CD4-positive, alpha-beta memory T cell (primary cell): Measurements from ENCODE around the gene ADCY3. TPM values are rescaled to one million over a fixed set of nuclear protein-coding genes. Genes with fewer than 3 reads are reported as not detected.

Source experiments
- CTCF ChIA-PET: fragments of 350-600 bp; sonication (Branson Sonifier 250); formaldehyde crosslinking; loops from one replicate; lab custom pipeline; 2021; ENCODE audit warnings: inconsistent platforms; ENCODE audit not compliant: partially characterized antibody; lab: Charles Lee
- POLR2A ChIA-PET: fragments of 350-600 bp; sonication (Branson Sonifier 250); formaldehyde crosslinking; loops from one replicate; lab custom pipeline; 2021; ENCODE audit not compliant: partially characterized antibody; lab: Charles Lee
- DNase-seq, 5 donors: peaks; one replicate each; pipeline versions ENCODE4 v3.0.0 to v3.0.0-alpha.2; 2020 to 2022; ENCODE audit warnings: mixed read lengths in 1 of 5
- H3K27ac ChIP-seq: one replicate; pipeline ENCODE4 v1.7.0; 2013; ENCODE audit warnings: low read depth, low read length
- H3K27me3 ChIP-seq: 2 replicates; pipeline ENCODE4 v1.7.0; 2013; ENCODE audit warnings: mild to moderate bottlenecking, low read length, moderate library complexity; ENCODE audit not compliant: insufficient read depth
- H3K36me3 ChIP-seq: 2 replicates; pipeline ENCODE4 v1.7.0; 2013; ENCODE audit warnings: mild to moderate bottlenecking, low read length, moderate library complexity; ENCODE audit not compliant: insufficient read depth
- H3K4me1 ChIP-seq: 2 replicates; pipeline ENCODE4 v1.7.0; 2013; ENCODE audit warnings: mild to moderate bottlenecking, low read length, moderate library complexity; ENCODE audit not compliant: insufficient read depth
- H3K4me3 ChIP-seq, 2 donors: one replicate each; pipeline ENCODE4 v1.7.0; 2013; ENCODE audit warnings: low read length in 2 of 2, mild to moderate bottlenecking in 1 of 2
- H3K9me3 ChIP-seq, 2 donors: one replicate each; pipeline ENCODE4 v1.7.0; 2013; ENCODE audit warnings: low read length in 2 of 2, control low read depth in 1 of 2; ENCODE audit not compliant: control insufficient read depth in 1 of 2
- H3K27ac Mint-ChIP-seq, 7 donors: one replicate each; pipeline ENCODE4 v1.8.0; 2020 to 2021; ENCODE audit warnings: mixed read lengths in 7 of 7, mild to moderate bottlenecking in 6 of 7, inconsistent platforms in 3 of 7, moderate library complexity in 3 of 7
- H3K27me3 Mint-ChIP-seq, 2 donors: one replicate each; pipeline ENCODE4 v1.8.0; 2020 to 2021; ENCODE audit warnings: mixed read lengths in 2 of 2
- H3K36me3 Mint-ChIP-seq, 2 donors: one replicate each; pipeline ENCODE4 v1.8.0; 2020 to 2021; ENCODE audit warnings: mixed read lengths in 2 of 2, inconsistent platforms in 1 of 2, mild to moderate bottlenecking in 1 of 2
- H3K4me1 Mint-ChIP-seq, 4 donors: one replicate each; pipeline ENCODE4 v1.8.0; 2020 to 2021; ENCODE audit warnings: mixed read lengths in 4 of 4, mild to moderate bottlenecking in 1 of 4
- H3K4me3 Mint-ChIP-seq, 8 donors: one replicate each; pipeline ENCODE4 v1.8.0; 2020 to 2021; ENCODE audit warnings: mixed read lengths in 8 of 8, mild to moderate bottlenecking in 7 of 8, moderate library complexity in 6 of 8, inconsistent platforms in 3 of 8
- H3K9me3 Mint-ChIP-seq, 8 donors: one replicate each; pipeline ENCODE4 v1.8.0; 2020 to 2021; ENCODE audit warnings: mixed read lengths in 8 of 8, mild to moderate bottlenecking in 5 of 8, inconsistent platforms in 3 of 8, moderate library complexity in 1 of 8
- intact Hi-C: fragments of 100-400 bp; cut with micrococcal nuclease; formaldehyde crosslinking; loops from one replicate; pipeline ENCODE4 v1.15.1; 2023
- polyA plus RNA-seq, 2 donors: library from polyadenylated mRNA; unstranded; fragments of 300-500 nt; fragmentation: Illumina TruSeq; gene quantifications; one replicate each; pipeline ENCODE4 v1.2.3, GENCODE V29; 2021
- total RNA-seq, 2 experiments: library from RNA; stranded (reverse); gene quantifications; one replicate each; pipeline ENCODE4 v1.2.3, GENCODE V29; 2021

Gene ADCY3
- total and polyA plus RNA-seq, 4 experiments from 2014 or later, result 9.2 to 15.0 (median 14.8) TPM

DNA sequence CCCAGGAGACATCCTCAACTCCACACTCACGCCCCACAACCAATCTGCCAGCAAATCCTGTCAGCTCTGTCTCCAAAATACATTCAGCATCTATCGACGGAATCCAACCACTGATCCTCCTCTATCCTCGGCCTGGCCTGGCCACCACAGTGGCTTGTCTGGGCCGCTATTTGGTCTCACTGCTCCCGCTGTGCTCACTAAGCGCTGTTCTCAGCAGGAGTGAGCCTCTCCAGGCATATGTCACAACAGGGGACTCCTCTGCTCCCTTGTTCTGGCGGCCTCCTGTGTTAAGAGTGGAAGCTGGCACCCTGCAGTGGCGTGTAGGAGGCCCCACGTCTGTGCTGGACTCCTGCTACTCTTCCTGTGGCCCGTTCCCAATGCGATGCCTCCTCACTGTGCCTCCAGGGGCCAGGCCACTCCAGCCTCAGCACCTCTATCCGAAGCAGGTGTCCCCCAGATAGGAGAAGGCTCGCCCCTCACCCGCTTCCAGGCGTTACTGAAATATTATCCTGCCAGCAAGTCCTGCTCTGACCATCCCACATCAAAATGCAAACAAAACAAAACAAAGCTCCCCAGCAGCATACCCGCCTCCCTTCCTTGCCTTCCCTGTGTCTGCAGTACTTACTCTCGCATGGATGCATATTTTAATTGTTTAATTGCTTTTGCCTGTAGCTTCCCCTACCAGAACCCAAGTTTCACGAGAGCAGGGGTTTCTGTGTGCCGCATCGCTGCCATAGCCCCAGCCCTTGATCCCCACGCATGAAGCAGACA lies 86.9 kb downstream of the ADCY3 start:
- no peaks in the 10 kb centered on the region for H3K9me3 ChIP-seq
- H3K36me3 ChIP-seq, result peaks cover 2% of the 10 kb centered on the region
- Mint-ChIP-seq H3K9me3 (no peaks in the 10 kb centered on the region), H3K27me3 (no peaks in the 10 kb centered on the region), H3K27ac (no peak overlapping the region), H3K36me3 (peaks cover 10 to 41% of the 10 kb centered on the region in 2 donors), H3K4me3 (no peak overlapping the region), H3K4me1 (no peaks in the 10 kb centered on the region)
- POLR2A ChIA-PET, result no interaction called here
- CTCF ChIA-PET, result interaction anchor here (0.8 to 9.9 kb wide), 2 partner anchors 89 to 426 kb away, joined by 3 to 222 read pairs; no protein-coding TSS in a partner anchor
- H3K4me3 ChIP-seq, result no peak overlapping the region
- intact Hi-C loops, result no loop called here
- no peak for DNase-seq
- H3K27ac ChIP-seq, result no peak overlapping the region
- no peaks in the 10 kb centered on the region for H3K27me3 ChIP-seq
- H3K4me1 ChIP-seq, result no peaks in the 10 kb centered on the region

- H3K4me1 ChIP-seq, result peaks cover under 1% of the 10 kb centered on the region
- Mint-ChIP-seq H3K4me3 (no peak overlapping the region), H3K27me3 (no peaks in the 10 kb centered on the region), H3K36me3 (peaks cover 10 to 37% of the 10 kb centered on the region in 2 donors), H3K4me1 (peaks cover 2 to 4% (median 3%) of the 10 kb centered on the region in 4 donors), H3K27ac (no peak overlapping the region), H3K9me3 (no peaks in the 10 kb centered on the region)
- no peak overlapping the region for H3K4me3 ChIP-seq
- intact Hi-C loops, result no loop called here
- H3K36me3 ChIP-seq, result peaks cover 2% of the 10 kb centered on the region
- POLR2A ChIA-PET, result no interaction called here
- H3K27ac ChIP-seq, result no peak overlapping the region
- H3K9me3 ChIP-seq, result no peaks in the 10 kb centered on the region
- CTCF ChIA-PET, result interaction anchor here (9.9 kb wide), 1 partner anchor 425 kb away, joined by 222 read pairs; no protein-coding TSS in a partner anchor
- no peak for DNase-seq
- H3K27me3 ChIP-seq, result no peaks in the 10 kb centered on the region
Observed at GRCh38 chr2:24832521-24832920, 87.5 kb downstream of the ADCY3 start.

DNA sequence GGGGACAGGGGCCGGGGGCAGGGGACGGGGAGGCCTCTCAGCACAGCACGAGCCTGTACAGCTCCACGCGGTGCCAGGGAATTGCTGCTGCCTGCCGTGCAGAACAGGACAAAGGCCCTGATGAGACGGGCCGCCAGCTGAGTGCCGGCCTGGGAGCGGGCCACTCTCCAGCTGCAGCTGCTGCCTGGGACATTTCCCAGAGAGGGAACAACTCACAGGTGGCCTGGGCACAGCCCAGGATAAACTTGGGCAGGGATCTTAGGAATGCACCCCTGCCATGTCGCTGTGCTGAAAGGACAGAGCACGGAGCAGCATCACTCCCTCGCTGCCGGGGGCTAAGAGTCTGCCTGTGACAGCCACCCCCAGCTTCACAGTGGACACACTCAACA lies 88.0 kb downstream of the ADCY3 start:
- H3K27me3 Mint-ChIP-seq, result no peaks in the 10 kb centered on the region
- H3K27ac ChIP-seq, result no peak overlapping the region
- H3K9me3 Mint-ChIP-seq, result no peaks in the 10 kb centered on the region
- no peak overlapping the region for H3K4me3 Mint-ChIP-seq
- H3K27ac Mint-ChIP-seq, result no peak overlapping the region
- no peak overlapping the region for H3K4me3 ChIP-seq
- peaks cover 5 to 9% (median 7%) of the 10 kb centered on the region in 4 donors for H3K4me1 Mint-ChIP-seq
- CTCF ChIA-PET, result interaction anchor here (6.7 to 9.9 kb wide), 2 partner anchors 410 to 425 kb away, joined by 71 to 222 read pairs; no protein-coding TSS in a partner anchor
- H3K9me3 ChIP-seq, result no peaks in the 10 kb centered on the region
- intact Hi-C loops, result no loop called here
- POLR2A ChIA-PET, result no interaction called here
- peaks cover 10 to 34% of the 10 kb centered on the region in 2 donors for H3K36me3 Mint-ChIP-seq
- H3K36me3 ChIP-seq, result peaks cover 2% of the 10 kb centered on the region
- DNase-seq, result no peak
- peaks cover 5% of the 10 kb centered on the region for H3K4me1 ChIP-seq
- no peaks in the 10 kb centered on the region for H3K27me3 ChIP-seq

- no peaks in the 10 kb centered on the region for H3K27me3 ChIP-seq
- H3K4me1 Mint-ChIP-seq, result peaks cover 7 to 13% (median 12%) of the 10 kb centered on the region in 4 donors
- H3K27ac Mint-ChIP-seq, result no peak overlapping the region
- no peak overlapping the region for H3K4me3 ChIP-seq
- H3K36me3 ChIP-seq, result peaks cover 2% of the 10 kb centered on the region
- intact Hi-C loops, result no loop called here
- ChIA-PET CTCF (interaction anchor here (6.7 to 9.9 kb wide), 2 partner anchors 409 to 424 kb away, joined by 71 to 222 read pairs; no protein-coding TSS in a partner anchor), POLR2A (no interaction called here)
- no peaks in the 10 kb centered on the region for H3K9me3 ChIP-seq
- no peaks in the 10 kb centered on the region for H3K27me3 Mint-ChIP-seq
- no peak overlapping the region for H3K27ac ChIP-seq
- H3K4me1 ChIP-seq, result peaks cover 11% of the 10 kb centered on the region
- no peaks in the 10 kb centered on the region for H3K9me3 Mint-ChIP-seq
- peaks cover 10 to 29% of the 10 kb centered on the region in 2 donors for H3K36me3 Mint-ChIP-seq
- H3K4me3 Mint-ChIP-seq, result no peak overlapping the region
- no peak for DNase-seq
Observed at GRCh38 chr2:24831221-24832072, 88.6 kb downstream of the ADCY3 start.

DNA sequence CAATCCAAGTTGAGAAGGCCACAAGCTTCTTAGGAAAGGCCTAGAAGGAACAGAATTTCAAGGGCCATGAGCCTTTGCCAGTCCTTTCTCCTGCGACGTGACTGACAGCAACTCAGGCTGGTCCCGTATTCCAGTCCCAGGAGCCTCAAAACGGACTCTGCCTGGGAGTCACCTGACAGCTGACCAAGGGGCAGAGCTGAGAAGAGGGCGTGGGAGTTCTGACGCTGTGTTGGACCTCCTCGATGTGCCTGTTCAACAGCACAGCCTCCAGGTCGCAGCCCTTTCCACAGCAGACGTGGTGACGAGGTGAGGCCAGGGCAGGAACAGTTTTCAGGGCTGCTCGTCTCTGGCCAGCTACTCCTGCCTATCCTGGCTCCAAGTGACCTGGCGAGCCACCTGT lies 89.3 kb downstream of the ADCY3 start:
- H3K27me3 ChIP-seq, result no peaks in the 10 kb centered on the region
- H3K4me3 ChIP-seq, result no peak overlapping the region
- peaks cover 2% of the 10 kb centered on the region for H3K36me3 ChIP-seq
- POLR2A ChIA-PET, result no interaction called here
- H3K27ac ChIP-seq, result no peak overlapping the region
- intact Hi-C loops, result no loop called here
- Mint-ChIP-seq H3K36me3 (peaks cover 4 to 22% of the 10 kb centered on the region in 2 donors), H3K27me3 (no peaks in the 10 kb centered on the region), H3K27ac (peak overlapping the region in 1 of 7 donors; percentile 2), H3K4me1 (peaks cover 10 to 20% (median 17%) of the 10 kb centered on the region in 4 donors), H3K4me3 (no peak overlapping the region), H3K9me3 (no peaks in the 10 kb centered on the region)
- no peaks in the 10 kb centered on the region for H3K9me3 ChIP-seq
- H3K4me1 ChIP-seq, result peaks cover 18% of the 10 kb centered on the region
- CTCF ChIA-PET, result interaction anchor here (6.7 to 9.9 kb wide), 2 partner anchors 409 to 423 kb away, joined by 71 to 222 read pairs; no protein-coding TSS in a partner anchor
- DNase-seq, result no peak

- H3K4me3 Mint-ChIP-seq, result no peak overlapping the region
- no peak for DNase-seq
- no peaks in the 10 kb centered on the region for H3K9me3 Mint-ChIP-seq
- H3K4me1 Mint-ChIP-seq, result peaks cover 10 to 22% (median 19%) of the 10 kb centered on the region in 4 donors
- H3K27me3 Mint-ChIP-seq, result no peaks in the 10 kb centered on the region
- intact Hi-C loops, result no loop called here
- no peak overlapping the region for H3K4me3 ChIP-seq
- no peaks in the 10 kb centered on the region for H3K9me3 ChIP-seq
- ChIA-PET POLR2A (no interaction called here), CTCF (interaction anchor here (6.7 to 9.9 kb wide), 2 partner anchors 408 to 423 kb away, joined by 71 to 222 read pairs; no protein-coding TSS in a partner anchor)
- H3K4me1 ChIP-seq, result peaks cover 20% of the 10 kb centered on the region
- H3K36me3 Mint-ChIP-seq, result peaks cover 4 to 19% of the 10 kb centered on the region in 2 donors
- no peak overlapping the region for H3K27ac Mint-ChIP-seq
- H3K27me3 ChIP-seq, result no peaks in the 10 kb centered on the region
- no peak overlapping the region for H3K27ac ChIP-seq
- H3K36me3 ChIP-seq, result peaks cover 1% of the 10 kb centered on the region
Observed at GRCh38 chr2:24830351-24830750, 89.7 kb downstream of the ADCY3 start.
